ENCODE results near the gene TUNAR.
"Not testable (repeated sequence)": the region's sequence is repeated elsewhere in the genome, so short reads cannot be mapped to it uniquely, and the experiment has no call there.

TUNAR gene

GRCh38 chr14:95953111-95953724 is 76.6 kb downstream of the TUNAR start:
- no peak overlapping the region for H3K4me3 ChIP-seq (ENCODE audit: low read depth in 1 of 5, low read length in 5 of 5)

GRCh38 chr14:95956601-95957460 is 80.2 kb downstream of the TUNAR start:
- no peak overlapping the region for H3K27ac ChIP-seq (ENCODE audit: low read depth, low read length)
- no peaks in the 10 kb centered on the region for H3K9me3 ChIP-seq (ENCODE audit: control insufficient read depth in 5 of 5, low read length in 5 of 5)
- peaks cover 0 to 12% (median 4%) of the 10 kb centered on the region in 5 donors for H3K27me3 ChIP-seq (ENCODE audit: control insufficient read depth in 5 of 5, insufficient read depth in 4 of 5, low read length in 5 of 5)
- no peaks in the 10 kb centered on the region for H3K36me3 ChIP-seq (ENCODE audit: control insufficient read depth in 5 of 5, insufficient read depth in 5 of 5, low read length in 5 of 5)
- no peaks in the 10 kb centered on the region for H3K4me1 ChIP-seq (ENCODE audit: control insufficient read depth in 5 of 5, insufficient read depth in 5 of 5, low read length in 5 of 5)
- H3K4me3 ChIP-seq (ENCODE audit: low read depth in 1 of 5, low read length in 5 of 5) = no peak overlapping the region
- no peak overlapping the region for H3K9ac ChIP-seq (ENCODE audit: low read length in 5 of 5)

More at GRCh38 chr14:95953111-95953724, 76.6 kb downstream of the TUNAR start:
- Histone ChIP-seq H3K9ac (ENCODE audit: low read length in 5 of 5) (no peak overlapping the region), H3K27me3 (ENCODE audit: control insufficient read depth in 5 of 5, insufficient read depth in 4 of 5, low read length in 5 of 5) (peaks cover 0 to 12% (median 10%) of the 10 kb centered on the region in 5 donors), H3K9me3 (ENCODE audit: control insufficient read depth in 5 of 5, low read length in 5 of 5) (no peaks in the 10 kb centered on the region), H3K36me3 (ENCODE audit: control insufficient read depth in 5 of 5, insufficient read depth in 5 of 5, low read length in 5 of 5) (no peaks in the 10 kb centered on the region), H3K27ac (ENCODE audit: low read depth, low read length) (no peak overlapping the region), H3K4me1 (ENCODE audit: control insufficient read depth in 5 of 5, insufficient read depth in 5 of 5, low read length in 5 of 5) (no peaks in the 10 kb centered on the region)

GRCh38 chr14:95958105-95958504 is 81.5 kb downstream of the TUNAR start:
- H3K27ac ChIP-seq (ENCODE audit: low read depth, low read length) = no peak overlapping the region
- H3K9me3 ChIP-seq (ENCODE audit: control insufficient read depth in 5 of 5, low read length in 5 of 5) = no peaks in the 10 kb centered on the region
- H3K36me3 ChIP-seq (ENCODE audit: control insufficient read depth in 5 of 5, insufficient read depth in 5 of 5, low read length in 5 of 5) = no peaks in the 10 kb centered on the region
- H3K27me3 ChIP-seq (ENCODE audit: control insufficient read depth in 5 of 5, insufficient read depth in 4 of 5, low read length in 5 of 5) = peaks cover 0 to 9% (median 0%) of the 10 kb centered on the region in 5 donors
- no peak overlapping the region for H3K9ac ChIP-seq (ENCODE audit: low read length in 5 of 5)
- no peaks in the 10 kb centered on the region for H3K4me1 ChIP-seq (ENCODE audit: control insufficient read depth in 5 of 5, insufficient read depth in 5 of 5, low read length in 5 of 5)
- H3K4me3 ChIP-seq (ENCODE audit: low read depth in 1 of 5, low read length in 5 of 5) = no peak overlapping the region

GRCh38 chr14:95959317-95959716 is 82.7 kb downstream of the TUNAR start:
- H3K9ac ChIP-seq (ENCODE audit: low read length in 5 of 5) = no peak overlapping the region
- no peaks in the 10 kb centered on the region for H3K9me3 ChIP-seq (ENCODE audit: control insufficient read depth in 5 of 5, low read length in 5 of 5)
- H3K4me3 ChIP-seq (ENCODE audit: low read depth in 1 of 5, low read length in 5 of 5) = no peak overlapping the region
- H3K27me3 ChIP-seq (ENCODE audit: control insufficient read depth in 5 of 5, insufficient read depth in 4 of 5, low read length in 5 of 5) = peaks cover 0 to 7% (median 0%) of the 10 kb centered on the region in 5 donors
- H3K27ac ChIP-seq (ENCODE audit: low read depth, low read length) = no peak overlapping the region
- H3K36me3 ChIP-seq (ENCODE audit: control insufficient read depth in 5 of 5, insufficient read depth in 5 of 5, low read length in 5 of 5) = no peaks in the 10 kb centered on the region
- H3K4me1 ChIP-seq (ENCODE audit: control insufficient read depth in 5 of 5, insufficient read depth in 5 of 5, low read length in 5 of 5) = no peaks in the 10 kb centered on the region

- no peak overlapping the region for H3K4me3 ChIP-seq (ENCODE audit: low read depth in 1 of 5, low read length in 5 of 5)
- no peaks in the 10 kb centered on the region for H3K36me3 ChIP-seq (ENCODE audit: control insufficient read depth in 5 of 5, insufficient read depth in 5 of 5, low read length in 5 of 5)
- H3K9ac ChIP-seq (ENCODE audit: low read length in 5 of 5) = no peak overlapping the region
- peaks cover 0 to 2% (median 0%) of the 10 kb centered on the region in 5 donors for H3K27me3 ChIP-seq (ENCODE audit: control insufficient read depth in 5 of 5, insufficient read depth in 4 of 5, low read length in 5 of 5)
- H3K4me1 ChIP-seq (ENCODE audit: control insufficient read depth in 5 of 5, insufficient read depth in 5 of 5, low read length in 5 of 5) = no peaks in the 10 kb centered on the region
- H3K27ac ChIP-seq (ENCODE audit: low read depth, low read length) = no peak overlapping the region
- peaks cover 0 to 10% (median 3%) of the 10 kb centered on the region in 5 donors for H3K9me3 ChIP-seq (ENCODE audit: control insufficient read depth in 5 of 5, low read length in 5 of 5)
Measured at GRCh38 chr14:95961481-95961880, 84.8 kb downstream of the TUNAR start.

- Histone ChIP-seq H3K9me3 (ENCODE audit: control insufficient read depth in 5 of 5, low read length in 5 of 5) (peaks cover 0 to 10% (median 3%) of the 10 kb centered on the region in 5 donors), H3K9ac (ENCODE audit: low read length in 5 of 5) (no peak overlapping the region), H3K4me3 (ENCODE audit: low read depth in 1 of 5, low read length in 5 of 5) (no peak overlapping the region), H3K27me3 (ENCODE audit: control insufficient read depth in 5 of 5, insufficient read depth in 4 of 5, low read length in 5 of 5) (peaks cover 0 to 2% (median 0%) of the 10 kb centered on the region in 5 donors), H3K36me3 (ENCODE audit: control insufficient read depth in 5 of 5, insufficient read depth in 5 of 5, low read length in 5 of 5) (no peaks in the 10 kb centered on the region), H3K4me1 (ENCODE audit: control insufficient read depth in 5 of 5, insufficient read depth in 5 of 5, low read length in 5 of 5) (no peaks in the 10 kb centered on the region), H3K27ac (ENCODE audit: low read depth, low read length) (no peak overlapping the region)
Measured at GRCh38 chr14:95964901-95965300, 88.3 kb downstream of the TUNAR start.

- H3K9ac ChIP-seq (ENCODE audit: low read length in 5 of 5); H3K36me3 ChIP-seq (ENCODE audit: control insufficient read depth in 5 of 5, insufficient read depth in 5 of 5, low read length in 5 of 5); H3K4me1 ChIP-seq (ENCODE audit: control insufficient read depth in 5 of 5, insufficient read depth in 5 of 5, low read length in 5 of 5); H3K27ac ChIP-seq (ENCODE audit: low read depth, low read length); H3K27me3 ChIP-seq (ENCODE audit: control insufficient read depth in 5 of 5, insufficient read depth in 4 of 5, low read length in 5 of 5); H3K4me3 ChIP-seq (ENCODE audit: low read depth in 1 of 5, low read length in 5 of 5); H3K9me3 ChIP-seq (ENCODE audit: control insufficient read depth in 5 of 5, low read length in 5 of 5): not testable (repeated sequence)
Measured at GRCh38 chr14:95968048-95968447, 91.4 kb downstream of the TUNAR start.
